PC-9 (cell line): Measurements from ENCODE around the gene DDX52. TPM values are rescaled to one million over a fixed set of nuclear protein-coding genes. Genes with fewer than 3 reads are reported as not detected.

Experiments
- BruUV-seq: library from RNA; stranded (reverse); fragments of 400-500 nt; replicated peaks from 2 replicates; lab custom pipeline; 2021; lab: Mats Ljungman, UMichigan
- CTCF ChIA-PET: fragments of 300-600 bp; sonication (Branson Sonifier 250); formaldehyde crosslinking; loops from one replicate; lab custom pipeline; 2022; ENCODE audit warnings: antibody characterized with exemption; lab: Charles Lee
- POLR2A ChIA-PET: fragments of 300-600 bp; sonication (Branson Sonifier 250); formaldehyde crosslinking; loops from one replicate; lab custom pipeline; 2022; ENCODE audit warnings: antibody characterized with exemption; ENCODE audit not compliant: unreplicated experiment; lab: Charles Lee
- DNase-seq, 2 experiments: peaks; one replicate each; pipeline versions ENCODE4 v3.0.0 to v3.0.0-alpha.2; 2015 to 2022; ENCODE audit warnings: mixed read lengths in 1 of 2
- H2AFZ ChIP-seq: fragments of 200-600 bp; sonication (generic); 2 replicates; pipeline ENCODE4 v1.8.1; 2017; ENCODE audit warnings: antibody characterized with exemption
- H3F3A ChIP-seq: fragments of 200-600 bp; sonication (generic); 2 replicates; pipeline ENCODE4 v1.8.1; 2017; ENCODE audit warnings: antibody characterized with exemption, mild to moderate bottlenecking, low read depth; ENCODE audit not compliant: insufficient read depth
- H3K27ac ChIP-seq: fragments of 200-600 bp; sonication (generic); 2 replicates; pipeline ENCODE4 v1.6.1; 2016; ENCODE audit warnings: mixed run types
- H3K27me3 ChIP-seq: fragments of 200-600 bp; sonication (generic); 2 replicates; pipeline ENCODE4 v1.6.1; 2016; ENCODE audit warnings: low read depth, mixed run types; ENCODE audit not compliant: insufficient read depth
- H3K36me3 ChIP-seq: fragments of 200-600 bp; sonication (generic); 2 replicates; pipeline ENCODE4 v1.6.1; 2016; ENCODE audit warnings: low read depth, mixed run types
- H3K4me1 ChIP-seq: fragments of 200-600 bp; sonication (generic); replicated peaks from 2 replicates; pipeline ENCODE4 v1.6.1; 2016; ENCODE audit warnings: mixed run types; ENCODE audit not compliant: insufficient read depth
- H3K4me2 ChIP-seq: fragments of 200-600 bp; sonication (generic); 2 replicates; pipeline ENCODE4 v1.6.1; 2017; ENCODE audit warnings: mixed run types
- H3K4me3 ChIP-seq: fragments of 200-600 bp; sonication (generic); 2 replicates; pipeline ENCODE4 v1.6.1; 2016; ENCODE audit warnings: mixed run types
- H3K79me2 ChIP-seq: fragments of 200-600 bp; sonication (generic); 2 replicates; pipeline ENCODE4 v1.6.1; 2017; ENCODE audit warnings: low read depth, mixed run types
- H3K9me2 ChIP-seq: fragments of 200-600 bp; sonication (generic); 2 replicates; pipeline ENCODE4 v1.8.1; 2017; ENCODE audit warnings: mild to moderate bottlenecking; ENCODE audit not compliant: insufficient read depth
- H3K9me3 ChIP-seq: fragments of 200-600 bp; sonication (generic); 2 replicates; pipeline ENCODE4 v1.8.1; 2016; ENCODE audit warnings: low read depth; ENCODE audit not compliant: insufficient read depth
- H4K20me1 ChIP-seq: fragments of 200-600 bp; sonication (generic); 2 replicates; pipeline ENCODE4 v1.8.1; 2017; ENCODE audit not compliant: insufficient read depth
- CTCF ChIP-seq: fragments of 200-600 bp; sonication (generic); conservative IDR thresholded peaks from 2 replicates; pipeline ENCODE4 v1.6.1; 2017; ENCODE audit warnings: mixed run types, antibody characterized with exemption, mild to moderate bottlenecking, moderate library complexity
- EZH2 ChIP-seq: fragments of 200-600 bp; sonication (generic); IDR thresholded peaks from 2 replicates; pipeline ENCODE4 v1.8.0; 2017; ENCODE audit warnings: antibody characterized with exemption, low read depth
- intact Hi-C: fragments of 100-400 bp; cut with micrococcal nuclease; formaldehyde crosslinking; loops from one replicate; pipeline ENCODE4 v1.10.0; 2022; ENCODE audit not compliant: unreplicated experiment
- microRNA-seq: library from miRNA; unstranded; fragments of <30 nt; microRNA quantifications from one replicate; pipeline ENCODE4 v1.2.0, GENCODE V29; 2021; ENCODE audit warnings: borderline number of aligned reads, borderline replicate concordance
- total RNA-seq: library from RNA; stranded (reverse); gene quantifications from 2 replicates; pipeline ENCODE4 v1.2.3, GENCODE V29; 2021

Gene DDX52
- total RNA-seq, 1 experiment from 2014 or later, result 31.8 TPM

GRCh38 chr17:37567137-37567536 is 76.1 kb downstream of the DDX52 start:
- TF ChIP-seq CTCF, result no peak
- TF ChIP-seq EZH2, result no peak
- Histone ChIP-seq H2AFZ (no peak overlapping the region), H4K20me1 (peaks cover 3% of the 10 kb centered on the region; the same call in 1 of the 2 replicates), H3K36me3 (peaks cover 22% of the 10 kb centered on the region), H3F3A (no peaks in the 10 kb centered on the region), H3K27me3 (no peaks in the 10 kb centered on the region), H3K9me2 (no peaks in the 10 kb centered on the region), H3K27ac (no peak overlapping the region), H3K9me3 (no peaks in the 10 kb centered on the region), H3K79me2 (no peaks in the 10 kb centered on the region), H3K4me3 (no peak overlapping the region), H3K4me1 (no peaks in the 10 kb centered on the region), H3K4me2 (no peak overlapping the region)
- CTCF ChIA-PET, result no interaction called here
- POLR2A ChIA-PET, result no interaction called here
- intact Hi-C loops, result no loop called here
- DNase-seq, result no peak
- no TSS peak for BruUV-seq

- no peaks in the 10 kb centered on the region for H3K4me1 ChIP-seq
- no peaks in the 10 kb centered on the region for H3K9me3 ChIP-seq
- H3K9me2 ChIP-seq, result no peaks in the 10 kb centered on the region
- H3K27ac ChIP-seq, result no peak overlapping the region
- CTCF ChIA-PET, result no interaction called here
- no peak overlapping the region for H3K4me2 ChIP-seq
- no peak overlapping the region for H2AFZ ChIP-seq
- no peaks in the 10 kb centered on the region for H3F3A ChIP-seq
- peaks cover 3% of the 10 kb centered on the region; the same call in 1 of the 2 replicates for H4K20me1 ChIP-seq
- no peak for DNase-seq
- TF ChIP-seq CTCF (no peak), EZH2 (no peak)
- H3K4me3 ChIP-seq, result no peak overlapping the region
- H3K27me3 ChIP-seq, result no peaks in the 10 kb centered on the region
- POLR2A ChIA-PET, result no interaction called here
- no TSS peak for BruUV-seq
- intact Hi-C loops, result no loop called here
- peaks cover 29% of the 10 kb centered on the region for H3K36me3 ChIP-seq
- no peaks in the 10 kb centered on the region for H3K79me2 ChIP-seq
Measured at GRCh38 chr17:37564252-37564651, 79.0 kb downstream of the DDX52 start.

- DNase-seq, result no peak
- intact Hi-C loops, result no loop called here
- BruUV-seq, result no TSS peak
- Histone ChIP-seq H3K4me3 (no peak overlapping the region), H3K4me1 (no peaks in the 10 kb centered on the region), H3F3A (no peaks in the 10 kb centered on the region), H3K9me3 (no peaks in the 10 kb centered on the region), H3K27ac (no peak overlapping the region), H2AFZ (no peak overlapping the region), H4K20me1 (peaks cover 3% of the 10 kb centered on the region; the same call in 1 of the 2 replicates), H3K27me3 (no peaks in the 10 kb centered on the region), H3K4me2 (no peak overlapping the region), H3K9me2 (no peaks in the 10 kb centered on the region), H3K36me3 (peaks cover 21% of the 10 kb centered on the region; the same call in 1 of the 2 replicates), H3K79me2 (no peaks in the 10 kb centered on the region)
- TF ChIP-seq EZH2 (no peak), CTCF (no peak)
- ChIA-PET CTCF (no interaction called here), POLR2A (no interaction called here)
Measured at GRCh38 chr17:37562016-37562745, 81.1 kb downstream of the DDX52 start.

Small RNA genes within 50 kb of the gene (microRNA-seq; reads per million reads assigned to microRNA genes)
- not detected for gene MIR378J

Other genes with a start within 250 kb of the DDX52 start
- 125 and 185 TPM in 2 replicates for gene ACACA, start 236.6 kb downstream of the DDX52 start, total RNA-seq
- gene TADA2A, start 236.6 kb downstream of the DDX52 start, total RNA-seq, result 24.6 and 25.2 TPM in 2 replicates
- 17.1 and 23.3 TPM in 2 replicates for gene DUSP14, start 153.6 kb downstream of the DDX52 start, total RNA-seq
- gene SYNRG, start 34.0 kb downstream of the DDX52 start, total RNA-seq, result 18.7 and 28.9 TPM in 2 replicates
- not detected in 2 replicates for gene HNF1B, start 101.6 kb upstream of the DDX52 start, total RNA-seq